Neural crest cell (in vitro differentiated cells): Measurements from ENCODE around the gene RAPGEF5. TPM values are rescaled to one million over a fixed set of nuclear protein-coding genes. Genes with fewer than 3 reads are reported as not detected.
A peak's percentile ranks its signal among the peaks of the same experiment; 100 is the strongest.

Experiments used
- DNase-seq: peaks from one replicate; pipeline ENCODE4 v3.0.0; 2021; ENCODE audit warnings: low read depth, mixed read lengths, low spot score
- H3K27ac Mint-ChIP-seq: one replicate; pipeline ENCODE4 v1.8.0; 2021; ENCODE audit warnings: mild to moderate bottlenecking, mixed read lengths; ENCODE audit not compliant: unreplicated experiment
- H3K27me3 Mint-ChIP-seq: 2 replicates; pipeline ENCODE4 v1.8.0; 2021; ENCODE audit warnings: low read depth, mild to moderate bottlenecking, mixed read lengths
- H3K36me3 Mint-ChIP-seq: 2 replicates; pipeline ENCODE4 v1.8.0; 2021; ENCODE audit warnings: low read depth, mild to moderate bottlenecking, mixed read lengths
- H3K4me1 Mint-ChIP-seq: 2 replicates; pipeline ENCODE4 v1.8.0; 2021; ENCODE audit warnings: mixed read lengths
- H3K4me3 Mint-ChIP-seq: one replicate; pipeline ENCODE4 v1.8.0; 2021; ENCODE audit warnings: mild to moderate bottlenecking, mixed read lengths
- H3K9me3 Mint-ChIP-seq: 2 replicates; pipeline ENCODE4 v1.8.0; 2021; ENCODE audit warnings: mixed read lengths
- total RNA-seq: library from RNA; stranded (reverse); gene quantifications from 2 replicates; pipeline ENCODE4 v1.2.1, GENCODE V29; 2021
- TF ChIP-seq, protein P1 (sequence below): fragments of 200-600 bp; sonication (generic); conservative IDR thresholded peaks from 2 replicates; pipeline ENCODE4 v1.5.0; 2021; ENCODE audit warnings: antibody characterized with exemption, mild to moderate bottlenecking

The RAPGEF5 gene
- total RNA-seq, 1 donor from 2014 or later = 6.0 TPM

DNA sequence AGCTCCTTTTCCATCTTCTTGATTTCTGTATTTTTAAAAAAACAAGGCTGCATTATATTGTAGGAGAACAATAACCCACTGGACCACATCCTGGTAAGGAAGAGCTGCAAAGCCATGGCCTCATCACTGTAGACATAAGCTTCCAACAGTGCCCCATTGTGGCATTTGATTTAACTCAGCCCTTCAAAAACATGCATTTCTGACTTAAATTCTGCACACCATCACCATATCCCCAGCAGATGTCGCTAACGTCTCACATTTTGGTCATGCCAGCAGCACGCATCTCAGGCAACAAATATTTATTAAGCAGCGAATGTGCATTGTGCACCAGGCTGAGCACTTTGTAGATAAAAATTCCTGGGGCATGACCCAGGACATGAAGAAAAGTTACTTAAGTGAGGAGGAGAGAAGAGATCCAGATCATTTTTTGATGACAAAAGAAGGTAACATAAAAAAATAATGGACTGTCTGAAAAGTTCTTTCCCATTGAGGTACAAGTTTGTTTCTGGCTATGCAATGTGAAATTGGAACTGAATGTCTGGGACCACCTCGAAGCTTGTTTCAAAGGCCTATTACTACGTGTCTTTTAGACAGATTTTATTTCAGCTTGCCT, 246.6 kb downstream of the RAPGEF5 start:
- TF ChIP-seq, protein P1, sequence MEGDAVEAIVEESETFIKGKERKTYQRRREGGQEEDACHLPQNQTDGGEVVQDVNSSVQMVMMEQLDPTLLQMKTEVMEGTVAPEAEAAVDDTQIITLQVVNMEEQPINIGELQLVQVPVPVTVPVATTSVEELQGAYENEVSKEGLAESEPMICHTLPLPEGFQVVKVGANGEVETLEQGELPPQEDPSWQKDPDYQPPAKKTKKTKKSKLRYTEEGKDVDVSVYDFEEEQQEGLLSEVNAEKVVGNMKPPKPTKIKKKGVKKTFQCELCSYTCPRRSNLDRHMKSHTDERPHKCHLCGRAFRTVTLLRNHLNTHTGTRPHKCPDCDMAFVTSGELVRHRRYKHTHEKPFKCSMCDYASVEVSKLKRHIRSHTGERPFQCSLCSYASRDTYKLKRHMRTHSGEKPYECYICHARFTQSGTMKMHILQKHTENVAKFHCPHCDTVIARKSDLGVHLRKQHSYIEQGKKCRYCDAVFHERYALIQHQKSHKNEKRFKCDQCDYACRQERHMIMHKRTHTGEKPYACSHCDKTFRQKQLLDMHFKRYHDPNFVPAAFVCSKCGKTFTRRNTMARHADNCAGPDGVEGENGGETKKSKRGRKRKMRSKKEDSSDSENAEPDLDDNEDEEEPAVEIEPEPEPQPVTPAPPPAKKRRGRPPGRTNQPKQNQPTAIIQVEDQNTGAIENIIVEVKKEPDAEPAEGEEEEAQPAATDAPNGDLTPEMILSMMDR = peak; percentile 94
- no peaks in the 10 kb centered on the region for H3K9me3 Mint-ChIP-seq
- H3K27me3 Mint-ChIP-seq = no peaks in the 10 kb centered on the region
- H3K4me3 Mint-ChIP-seq = no peak overlapping the region
- H3K36me3 Mint-ChIP-seq = no peaks in the 10 kb centered on the region
- DNase-seq = peak; percentile 70
- no peak overlapping the region for H3K27ac Mint-ChIP-seq
- H3K4me1 Mint-ChIP-seq = peaks cover 35% of the 10 kb centered on the region

DNA sequence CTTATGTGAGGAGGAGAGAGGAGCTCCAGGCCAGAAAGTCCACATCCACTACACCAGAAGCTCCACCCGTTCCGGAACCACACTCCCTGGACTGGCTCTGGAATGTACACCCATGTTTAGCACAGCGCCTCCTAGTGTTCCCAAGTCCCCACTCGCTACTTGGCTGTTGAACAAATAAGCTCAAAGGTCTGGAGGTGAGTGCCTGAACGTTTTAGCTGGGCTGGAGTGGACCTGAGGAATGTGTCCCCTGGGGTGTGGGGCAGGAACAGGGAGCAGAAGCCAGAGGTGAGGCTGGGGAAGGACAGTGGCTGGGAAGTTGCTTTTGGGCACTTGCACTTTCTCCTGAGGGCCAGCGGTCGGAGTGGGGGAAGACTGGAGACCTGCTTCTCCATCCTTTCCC, 247.2 kb downstream of the RAPGEF5 start:
- no peak for DNase-seq
- Mint-ChIP-seq H3K36me3 (no peaks in the 10 kb centered on the region), H3K4me3 (no peak overlapping the region), H3K9me3 (no peaks in the 10 kb centered on the region), H3K4me1 (peaks cover 35% of the 10 kb centered on the region), H3K27me3 (no peaks in the 10 kb centered on the region), H3K27ac (no peak overlapping the region)
- TF ChIP-seq, protein P1 = no peak

DNA sequence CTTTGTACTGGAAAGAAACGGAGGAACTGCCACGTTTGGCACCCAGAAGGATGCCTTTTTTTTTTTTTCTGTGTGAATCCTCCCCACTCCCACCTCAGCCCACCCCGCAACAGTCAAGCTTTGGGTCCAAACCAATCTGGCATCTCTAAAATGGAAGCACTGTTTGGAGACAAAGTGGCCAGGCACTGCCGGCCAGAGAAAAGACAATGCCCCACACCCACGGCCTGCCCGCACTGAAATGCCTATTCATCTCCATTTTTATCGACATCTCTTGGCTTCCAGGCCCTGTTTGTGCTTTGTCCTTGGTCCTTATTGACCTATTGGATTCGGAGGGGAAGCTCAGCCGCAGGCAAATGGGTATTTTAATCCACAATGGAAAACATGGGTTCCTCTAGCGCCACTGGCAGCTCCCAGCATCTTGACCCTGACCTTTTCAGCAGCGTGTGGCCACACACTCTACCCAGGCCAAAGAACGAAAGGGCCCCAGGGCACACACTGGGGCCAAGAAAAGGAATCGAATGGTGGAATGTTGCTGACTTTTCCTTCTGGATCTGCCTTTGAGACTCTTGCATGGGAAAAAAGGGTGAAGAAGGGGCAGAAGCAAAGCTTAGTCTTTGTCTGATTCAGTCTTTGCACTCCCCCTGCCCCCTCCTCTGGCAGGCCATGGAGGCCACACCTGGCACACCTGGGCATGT, 248.7 kb downstream of the RAPGEF5 start:
- no peaks in the 10 kb centered on the region for H3K27me3 Mint-ChIP-seq
- peak overlapping the region; percentile 64 for H3K27ac Mint-ChIP-seq
- H3K9me3 Mint-ChIP-seq = no peaks in the 10 kb centered on the region
- no peaks in the 10 kb centered on the region for H3K36me3 Mint-ChIP-seq
- H3K4me3 Mint-ChIP-seq = no peak overlapping the region
- TF ChIP-seq, protein P1 = no peak
- peaks cover 38% of the 10 kb centered on the region for H3K4me1 Mint-ChIP-seq
- DNase-seq = peak; percentile 23

DNA sequence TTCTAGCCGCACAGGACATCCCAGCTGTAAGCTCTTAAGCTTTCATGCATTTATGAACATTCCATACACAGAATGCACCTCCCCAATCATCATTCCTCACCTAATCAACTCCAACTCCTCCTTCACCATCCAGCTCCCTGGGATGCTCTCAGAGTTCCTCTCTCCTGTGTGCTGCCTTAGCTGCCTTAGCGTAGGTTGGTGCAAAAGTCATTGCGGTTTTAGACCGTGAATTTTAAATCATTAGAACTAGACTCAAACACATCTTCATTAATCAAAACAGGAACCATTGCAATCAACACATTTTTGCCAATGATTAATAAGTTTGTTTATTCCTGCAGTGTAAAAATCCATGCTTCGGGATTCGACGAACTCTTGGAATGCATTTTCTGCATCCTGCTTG, 251.4 kb downstream of the RAPGEF5 start:
- Mint-ChIP-seq H3K9me3 (no peaks in the 10 kb centered on the region), H3K27ac (no peak overlapping the region), H3K4me3 (no peak overlapping the region), H3K36me3 (no peaks in the 10 kb centered on the region), H3K4me1 (peaks cover 24% of the 10 kb centered on the region), H3K27me3 (no peaks in the 10 kb centered on the region)
- no peak for DNase-seq
- TF ChIP-seq, protein P1 = no peak

DNA sequence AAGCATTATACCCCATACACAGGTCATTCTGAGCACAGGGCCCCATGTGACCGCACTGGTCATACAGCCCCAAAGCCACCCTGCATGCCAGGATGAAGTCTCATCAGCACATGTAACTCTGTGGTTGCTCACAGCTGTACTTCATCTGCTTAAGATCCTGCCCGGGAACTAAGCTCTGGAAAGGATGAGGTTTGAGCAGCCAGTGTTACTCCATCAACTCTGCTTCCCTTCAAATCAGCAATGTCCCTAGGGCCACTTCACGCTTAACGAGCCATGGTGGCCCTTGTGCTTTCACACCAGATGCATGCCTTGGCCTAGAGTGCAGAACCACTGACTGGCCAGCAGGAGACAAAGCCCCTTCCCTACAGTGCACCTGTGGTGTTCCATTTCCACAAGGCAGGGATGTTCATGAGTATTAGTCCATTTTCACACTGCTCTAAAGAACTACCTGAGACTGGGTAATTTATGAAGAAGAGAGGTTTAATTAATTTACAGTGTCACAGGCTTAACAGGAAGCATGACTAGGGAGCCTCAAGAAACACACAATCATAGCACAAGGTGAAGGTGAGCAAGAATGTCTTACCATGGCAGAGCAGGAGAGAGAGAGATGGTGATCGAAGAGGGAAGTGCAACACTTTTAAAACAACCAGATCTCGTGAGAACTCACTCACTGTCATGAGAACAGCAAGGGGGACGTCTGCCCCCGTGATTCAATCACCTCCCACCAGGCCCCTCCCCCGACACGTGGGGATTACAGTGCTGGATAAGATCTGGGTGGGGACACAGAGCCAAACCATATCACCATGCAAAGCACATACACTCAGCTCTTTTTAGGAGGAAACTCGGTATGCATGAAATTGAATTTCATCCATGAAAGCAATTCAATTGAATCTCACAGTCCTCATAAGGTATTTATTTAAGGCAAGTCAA, 262.3 kb downstream of the RAPGEF5 start:
- no peak for DNase-seq
- Mint-ChIP-seq H3K9me3 (no peaks in the 10 kb centered on the region), H3K27ac (no peak overlapping the region), H3K27me3 (no peaks in the 10 kb centered on the region), H3K4me3 (no peak overlapping the region), H3K4me1 (no peaks in the 10 kb centered on the region), H3K36me3 (no peaks in the 10 kb centered on the region)
- TF ChIP-seq, protein P1 = no peak
